Mammary epithelial cell (primary cell): ENCODE results near the gene SLC46A3.

Experiments
- CTCF ChIP-seq, 2 donors: IDR thresholded peaks in 1 of 2; conservative IDR thresholded peaks in 1 of 2; 2 replicates each; pipeline ENCODE4 v1.5.1; 2011 to 2012; ENCODE audit warnings: inconsistent platforms in 2 of 2, low read length in 2 of 2, mild to moderate bottlenecking in 2 of 2, control low read depth in 1 of 2, low read depth in 1 of 2; ENCODE audit not compliant: insufficient read depth in 1 of 2; ENCODE audit errors: extremely low read depth in 1 of 2
- EZH2 ChIP-seq: IDR thresholded peaks from 2 replicates; pipeline ENCODE4 v1.6.1; 2012; ENCODE audit warnings: low read length, inconsistent platforms, borderline replicate concordance

GRCh38 chr13:28739376-28739775 is 20.6 kb upstream of the SLC46A3 start:
- TF ChIP-seq CTCF (conservative IDR thresholded peaks at IDR 0.05 in 1 of 2, IDR thresholded peaks at IDR 0.05 in 1 of 2; ENCODE audit: extremely low read depth in 1 of 2, insufficient read depth in 1 of 2, low read depth in 1 of 2, low read length in 2 of 2) (no peak), EZH2 (no peak)
